Activated naive CD4-positive, alpha-beta T cell treated with anti-CD3 and anti-CD28 coated beads, Interleukin-2, amount 10 ng/mL, durations not matched to agents 5 hours and 36 hours (primary cell): ENCODE results near the gene GTPBP4. TPM values are rescaled to one million over a fixed set of nuclear protein-coding genes. Genes with fewer than 3 reads are reported as not detected.

Source experiments
- total RNA-seq, 2 experiments: library from RNA; stranded (reverse); gene quantifications; one replicate each; pipeline ENCODE4 v1.2.3, GENCODE V29; 2021

The GTPBP4 gene
- total RNA-seq: 10 to 100 TPM; 47.5 to 49.7 TPM

DNA sequence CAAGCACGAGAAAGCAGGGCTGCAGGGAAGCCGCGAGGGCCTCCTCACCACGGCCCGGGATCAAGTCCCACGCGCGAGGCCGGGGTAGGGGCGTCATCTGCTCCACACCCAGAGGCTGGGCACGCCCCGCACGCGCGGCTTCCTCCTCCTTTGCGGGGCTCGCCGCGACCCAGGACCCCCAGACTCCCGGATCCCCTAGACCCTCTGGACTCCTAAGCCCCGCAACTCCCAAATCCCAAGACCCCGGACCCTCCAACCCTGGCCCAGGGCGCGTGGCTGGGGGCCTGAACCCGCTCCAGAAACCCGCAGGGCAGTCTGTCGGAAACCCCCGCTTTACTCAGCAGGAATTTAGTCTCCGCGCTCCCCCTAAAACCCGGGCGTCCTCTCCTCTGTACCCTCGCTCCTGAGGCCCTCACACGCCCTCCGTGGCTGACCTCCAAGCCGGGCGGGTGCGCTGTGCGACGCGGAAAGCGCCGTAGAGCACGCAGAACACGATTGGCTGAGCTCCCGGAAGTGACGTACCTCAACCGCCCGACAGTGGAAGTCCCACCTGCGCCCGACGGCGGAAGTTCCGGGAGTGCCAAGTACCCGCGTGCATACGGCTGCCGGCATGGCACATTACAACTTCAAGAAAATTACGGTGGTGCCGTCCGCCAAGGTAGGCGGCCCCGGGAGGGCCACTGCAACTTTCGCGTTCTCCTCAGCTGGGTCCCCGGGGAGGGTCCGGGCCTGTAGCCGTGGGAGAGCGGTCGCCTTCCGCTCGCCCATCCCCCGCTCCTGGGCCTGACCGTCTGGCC, at the start of gene GTPBP4:
GTPBP4 (plus strand) TSS at position 565 of the 797 bp plus-strand sequence; CDS start at position 611, 46 bp downstream.

DNA sequence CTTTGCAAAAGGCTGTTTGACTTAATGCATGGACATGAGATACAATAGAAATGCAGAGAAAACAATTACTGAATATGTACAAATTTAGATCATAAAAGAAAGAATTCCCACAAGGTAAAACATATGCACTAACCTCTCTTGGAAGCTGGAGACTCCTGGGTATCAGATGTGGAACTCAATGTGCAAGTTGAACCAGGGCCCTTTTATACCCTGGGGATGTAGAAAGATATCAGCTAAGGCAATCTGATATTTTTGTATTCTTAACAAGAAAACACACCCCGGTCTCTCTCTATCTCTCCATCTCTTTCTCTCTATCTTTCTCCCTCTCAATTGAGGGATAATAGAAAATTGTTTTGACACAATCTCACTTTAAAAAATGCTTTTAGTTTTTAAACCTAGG, 37.4 kb downstream of the GTPBP4 start, which contains the start of gene IDI2:
IDI2 (minus strand) TSS at position 177 of the 400 bp plus-strand sequence. CDS start 1,136 bp downstream, outside the sequence.

DNA sequence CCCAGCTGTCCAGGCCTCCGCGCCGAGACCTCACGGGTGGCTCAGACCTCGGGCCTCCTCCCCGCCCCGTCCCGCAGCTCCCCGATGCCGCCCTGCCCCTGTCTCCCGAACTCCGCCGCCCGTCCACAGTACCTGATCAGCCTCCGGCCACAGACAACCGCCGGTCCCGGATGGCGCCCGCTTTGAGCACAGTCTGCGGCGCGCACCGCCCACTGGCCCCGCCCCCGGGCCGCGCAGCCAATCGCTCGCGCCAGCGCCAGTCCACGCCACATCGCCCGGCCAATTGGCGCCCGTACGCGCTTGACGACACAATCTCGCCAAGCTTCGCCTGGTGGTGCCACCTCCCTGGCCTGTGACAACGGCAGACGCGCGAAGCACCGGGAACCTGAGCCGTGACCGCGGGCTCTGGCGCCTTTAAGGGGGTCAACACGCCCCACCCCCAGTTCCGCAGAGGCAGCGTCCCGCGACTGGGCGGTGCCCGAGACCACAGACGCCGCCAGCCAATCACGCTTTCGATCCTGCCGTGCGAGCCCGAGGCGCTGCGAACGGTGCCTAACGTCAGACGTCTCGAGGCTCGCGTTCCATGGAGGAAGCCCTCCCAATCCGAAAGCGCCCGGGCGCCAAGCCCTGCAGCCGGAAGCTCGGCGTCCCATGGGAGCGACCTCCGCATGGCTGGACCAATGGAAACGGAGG, 60.6 kb downstream of the GTPBP4 start, which contains the start of gene IDI1:
IDI1 (minus strand) TSS at position 388 of the 693 bp plus-strand sequence; CDS start at position 272, 116 bp downstream.

DNA sequence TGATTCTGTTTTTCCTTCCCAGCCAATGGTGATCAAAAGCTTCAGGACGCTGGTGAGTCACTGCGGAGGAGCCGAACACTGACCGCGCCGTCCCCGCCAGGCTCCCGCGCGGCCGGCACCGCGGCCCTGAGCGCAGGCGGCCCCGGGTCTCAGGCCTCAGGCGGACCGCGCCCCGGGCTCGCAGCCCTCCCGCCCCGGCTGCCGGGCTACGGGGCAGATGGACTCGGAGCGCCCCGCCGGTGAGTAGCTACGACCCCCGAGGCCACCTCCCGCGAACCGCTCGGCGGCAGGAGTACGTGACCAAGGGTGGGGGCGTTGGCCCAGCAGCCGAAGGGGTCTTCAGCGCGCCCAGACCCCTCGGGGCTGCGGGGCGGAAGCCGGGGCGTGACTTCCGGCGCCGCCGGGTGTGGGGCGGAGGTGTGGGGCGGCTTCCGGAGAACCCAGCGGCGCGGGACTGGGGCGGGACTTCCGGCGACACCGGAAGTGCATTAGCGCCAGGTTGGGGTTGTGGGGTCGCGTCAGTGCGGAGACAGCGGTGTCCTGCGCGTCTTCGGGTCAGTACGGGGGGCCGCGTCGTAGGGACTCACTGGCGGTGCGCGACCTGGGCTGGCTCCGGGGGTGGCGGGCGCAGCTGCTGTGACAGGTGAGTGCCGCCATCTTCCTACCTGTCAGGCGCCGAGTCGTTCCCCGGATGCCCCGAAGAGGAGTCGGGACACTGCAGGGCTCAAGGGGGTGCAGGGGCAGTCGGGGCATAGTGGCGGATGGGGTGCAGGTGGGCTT, 68.3 kb downstream of the GTPBP4 start, which contains the start of gene WDR37:
WDR37 (plus strand) TSS at position 60 of the 780 bp plus-strand sequence. CDS start 15,771 bp downstream, outside the sequence.

Other genes starting within 250 kb of the GTPBP4 start
- 10 to 100 TPM; 89.6 to 90.5 TPM for gene LARP4B, start 56.7 kb upstream of the GTPBP4 start, total RNA-seq
- gene IDI2, start 37.4 kb downstream of the GTPBP4 start, total RNA-seq: not detected
- gene IDI1, start 60.7 kb downstream of the GTPBP4 start, total RNA-seq: 10 to 100 TPM; 77.9 to 83.0 TPM
- 10 to 100 TPM; 36.1 to 36.2 TPM for gene WDR37, start 68.0 kb downstream of the GTPBP4 start, total RNA-seq